ENCODE data around the gene AMACR.
"Not testable (repeated sequence)": the region's sequence is repeated elsewhere in the genome, so short reads cannot be mapped to it uniquely, and the experiment has no call there.

DNA sequence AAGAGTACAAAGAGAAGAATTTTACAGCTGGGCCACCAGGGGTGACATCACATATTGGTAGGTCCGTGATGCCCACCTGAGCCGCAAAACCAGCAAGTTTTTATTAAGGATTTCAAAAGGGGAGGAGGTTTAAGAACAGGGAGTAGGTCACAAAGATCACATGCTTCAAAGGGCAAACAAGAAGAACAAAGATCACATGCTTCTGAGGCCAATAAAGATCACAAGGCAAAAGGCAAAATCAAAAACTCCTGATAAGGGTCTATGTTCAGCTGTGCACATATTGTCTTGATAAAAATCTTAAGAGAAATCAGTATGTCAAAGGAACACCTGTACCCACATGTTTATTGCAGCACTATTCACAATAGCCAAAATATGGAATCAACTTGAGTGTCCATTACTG lies 2.3 kb upstream of the AMACR start:
- not testable (repeated sequence) for TF ChIP-seq CTCF (conservative IDR thresholded peaks at IDR 0.05; ENCODE audit: low read depth, low read length); EZH2 (IDR thresholded peaks at IDR 0.05; ENCODE audit: low read length, unreplicated experiment); EZH2phosphoT487 (IDR thresholded peaks at IDR 0.05; ENCODE audit: borderline replicate concordance, low read length)

Measured in PC-3 (cell line).